ENCODE results near the gene MAD1L1.

GRCh38 chr7:2085804-2086203 is 146.9 kb downstream of the MAD1L1 start:
- TF ChIP-seq CTCF (IDR thresholded peaks at IDR 0.05) (no peak), POLR2A (IDR thresholded peaks at IDR 0.05) (no peak)
